CD4-positive, alpha-beta T cell treated with Interleukin-15 for 4 hours (primary cell): ENCODE measurements around the gene CACNG7.
A peak's percentile ranks its signal among the peaks of the same experiment; 100 is the strongest.

Experiments
- DNase-seq: peaks from one replicate; pipeline ENCODE4 v3.0.0-alpha.2; 2020; ENCODE audit warnings: low spot score

CACNG7 gene

DNA sequence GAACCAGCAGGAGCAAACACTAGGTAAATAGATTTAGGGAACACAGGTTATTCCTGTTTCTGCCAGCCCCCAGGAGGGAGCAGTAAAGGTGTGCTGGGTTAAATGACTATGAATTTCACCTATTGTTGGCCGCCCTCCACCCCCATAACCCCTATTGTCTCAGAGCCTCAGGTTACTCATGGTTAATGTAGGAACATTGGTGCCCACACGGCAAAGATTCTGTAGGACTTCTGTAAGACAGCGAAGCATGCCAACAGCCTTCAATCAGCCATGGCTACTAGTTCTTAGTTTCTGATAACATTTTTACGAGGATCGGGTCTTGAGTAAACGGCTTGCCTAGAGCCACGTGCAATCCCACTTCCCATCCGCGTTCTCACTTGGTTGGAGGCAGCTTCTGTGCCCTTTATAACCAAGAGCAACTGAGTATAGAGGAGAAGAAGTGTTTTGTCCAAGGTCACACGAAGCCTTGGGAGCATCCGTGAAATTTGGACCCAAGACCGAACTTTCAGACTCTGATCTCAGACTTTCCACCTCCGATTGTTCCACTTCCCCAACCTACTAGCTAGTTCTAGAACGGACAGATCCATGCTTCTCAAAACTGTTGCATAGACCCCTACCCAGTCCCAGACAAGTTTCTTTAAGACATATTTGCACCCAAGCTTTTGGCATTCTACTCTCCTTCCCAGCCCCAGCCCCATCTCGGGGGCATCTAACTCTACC is 48.5 kb downstream of the CACNG7 start:
- DNase-seq = no peak

DNA sequence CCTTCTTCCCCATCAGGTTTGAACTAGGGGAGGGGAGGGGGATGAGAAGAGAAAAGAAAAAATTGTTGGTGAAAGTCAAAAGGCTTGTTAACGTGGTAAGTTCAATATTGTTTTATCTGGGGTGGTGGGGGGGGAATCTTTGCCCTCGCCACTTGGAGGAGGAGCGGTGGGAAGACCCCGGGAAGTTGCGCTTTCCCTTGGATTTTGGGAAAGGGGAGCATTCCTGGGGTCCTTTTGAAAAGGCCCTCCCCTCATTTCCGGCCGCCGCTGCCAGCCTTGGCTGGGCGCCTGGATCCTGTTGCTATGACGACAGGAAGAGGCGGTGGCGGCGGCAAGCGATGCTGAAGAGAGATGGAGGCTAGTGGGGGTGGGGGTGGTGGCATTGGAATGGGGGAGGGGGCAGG is 49.1 kb downstream of the CACNG7 start:
- no peak for DNase-seq

DNA sequence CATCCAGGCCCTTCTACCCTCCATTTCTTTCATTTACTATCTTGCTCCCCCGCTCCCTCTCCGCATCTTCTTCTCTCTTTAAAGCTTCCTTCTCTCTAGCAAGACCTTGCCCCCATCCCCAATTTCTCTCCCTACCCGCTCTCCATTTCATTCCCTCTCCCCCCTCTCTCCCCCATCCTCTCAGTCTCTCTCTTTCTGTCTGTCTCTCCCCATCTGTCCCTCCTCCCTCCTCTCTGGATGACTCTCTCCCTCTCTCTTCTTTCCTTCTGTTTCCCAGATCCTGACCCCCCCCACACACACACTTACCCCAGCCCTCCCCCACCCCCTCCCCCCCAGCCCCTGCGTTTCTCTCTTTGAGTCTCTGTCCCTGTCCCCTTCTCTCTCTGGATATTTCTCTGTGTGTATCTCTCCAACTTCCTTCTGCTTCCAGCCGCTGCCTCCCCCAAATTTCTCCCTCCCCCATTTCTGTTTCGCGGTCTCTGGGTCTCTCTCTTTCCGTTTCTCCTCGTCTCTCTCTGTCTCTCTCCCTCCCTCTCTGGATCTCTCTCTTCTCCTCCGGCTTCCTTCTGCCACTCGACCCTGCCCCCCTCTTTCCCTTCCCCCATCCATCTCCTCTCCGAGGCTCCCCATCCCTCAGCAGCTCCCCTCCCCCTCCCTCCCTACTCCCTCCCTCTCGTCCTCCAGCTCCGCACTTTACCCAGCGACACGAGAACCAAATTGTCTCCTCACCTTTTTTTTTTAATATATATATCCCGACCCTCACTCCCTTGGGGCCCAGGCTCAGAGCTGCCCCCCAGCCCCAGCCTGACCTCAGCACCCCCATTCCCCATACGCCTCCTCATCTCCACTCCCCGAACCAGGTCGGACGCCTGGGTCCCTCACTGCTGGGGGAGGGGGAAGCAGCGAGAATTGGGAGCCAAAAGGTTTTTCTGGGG is 50.0 kb downstream of the CACNG7 start:
- DNase-seq = no peak

DNA sequence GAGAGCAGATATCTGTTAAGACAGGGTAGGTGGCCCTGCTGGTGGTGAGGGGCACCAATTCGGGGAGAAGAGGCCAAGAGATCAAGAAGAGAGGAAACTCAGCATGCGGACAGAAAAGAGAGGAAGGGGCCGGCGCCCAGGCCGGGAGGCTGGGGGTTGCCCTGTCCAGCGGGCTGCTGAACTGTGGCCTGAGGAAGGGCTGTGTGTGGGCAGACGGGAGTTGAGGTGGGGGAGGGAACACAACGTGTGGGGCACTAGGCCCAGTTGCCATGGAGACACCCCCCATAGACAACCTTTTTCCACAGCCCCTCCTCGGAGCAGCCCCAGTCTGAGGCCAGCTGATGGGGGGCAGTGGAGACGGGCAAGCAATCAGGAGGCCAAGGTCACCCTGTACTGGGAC is 51.1 kb downstream of the CACNG7 start:
- DNase-seq = no peak

DNA sequence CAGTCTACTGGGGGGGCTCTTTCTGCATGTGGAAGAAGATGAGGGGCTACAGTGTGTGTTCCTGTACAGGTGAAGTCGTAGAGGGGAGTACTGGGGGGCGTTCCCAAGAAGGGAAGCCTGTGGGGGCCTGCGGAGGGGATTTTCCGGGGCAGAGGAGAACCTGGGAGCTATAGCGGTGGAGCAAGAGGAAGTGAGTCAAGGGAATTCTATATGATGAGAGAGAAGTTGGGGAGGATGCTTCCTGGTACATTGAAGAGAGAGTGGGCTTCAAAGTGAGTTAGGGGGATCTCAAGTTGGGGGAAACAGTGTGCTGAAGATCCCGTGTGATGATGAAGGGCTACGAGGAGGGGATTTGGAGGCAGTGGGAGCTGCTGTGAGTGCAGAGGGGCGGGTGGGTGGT is 51.8 kb downstream of the CACNG7 start:
- DNase-seq = no peak

DNA sequence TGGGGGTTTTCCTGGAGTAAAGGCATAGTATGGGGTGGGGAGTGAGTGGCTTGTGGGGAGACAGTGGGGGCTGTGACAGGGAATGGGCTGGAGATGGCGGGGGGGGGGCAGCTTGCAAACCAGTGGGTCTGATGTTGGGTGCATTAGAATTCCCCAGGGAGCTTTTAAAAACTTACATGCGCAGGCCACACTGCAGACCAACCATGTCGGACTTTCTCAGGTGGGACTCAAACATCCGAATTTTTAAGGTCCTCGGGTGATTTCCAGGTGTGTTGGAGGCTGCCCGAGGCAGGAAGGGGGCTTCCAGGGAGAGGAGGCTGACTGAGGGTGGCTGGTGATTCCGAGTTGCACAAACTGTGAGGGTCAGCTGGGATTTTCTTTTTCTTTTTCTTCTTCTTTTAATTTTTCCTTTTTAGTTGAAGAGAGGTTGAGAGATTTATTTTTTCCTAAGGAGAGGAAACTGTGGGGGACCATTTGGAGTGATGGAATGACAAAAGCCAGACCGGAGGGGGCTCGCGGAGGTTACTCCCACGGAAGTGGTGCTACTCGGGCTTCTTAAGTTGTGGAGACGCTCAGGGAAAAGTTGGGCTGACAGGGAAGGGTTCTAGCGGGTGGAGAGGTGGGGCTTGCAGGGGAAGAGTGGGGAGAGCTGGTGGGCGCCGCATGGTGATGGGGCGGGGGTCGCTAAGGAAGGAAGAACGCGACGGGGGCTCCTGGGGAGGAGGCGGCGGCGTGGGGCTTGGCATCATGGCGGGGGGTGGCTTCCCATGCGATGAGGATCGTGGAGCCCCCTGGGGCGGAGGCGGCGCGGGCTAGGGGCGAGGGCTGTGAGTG is 52.7 kb downstream of the CACNG7 start:
- no peak for DNase-seq

DNA sequence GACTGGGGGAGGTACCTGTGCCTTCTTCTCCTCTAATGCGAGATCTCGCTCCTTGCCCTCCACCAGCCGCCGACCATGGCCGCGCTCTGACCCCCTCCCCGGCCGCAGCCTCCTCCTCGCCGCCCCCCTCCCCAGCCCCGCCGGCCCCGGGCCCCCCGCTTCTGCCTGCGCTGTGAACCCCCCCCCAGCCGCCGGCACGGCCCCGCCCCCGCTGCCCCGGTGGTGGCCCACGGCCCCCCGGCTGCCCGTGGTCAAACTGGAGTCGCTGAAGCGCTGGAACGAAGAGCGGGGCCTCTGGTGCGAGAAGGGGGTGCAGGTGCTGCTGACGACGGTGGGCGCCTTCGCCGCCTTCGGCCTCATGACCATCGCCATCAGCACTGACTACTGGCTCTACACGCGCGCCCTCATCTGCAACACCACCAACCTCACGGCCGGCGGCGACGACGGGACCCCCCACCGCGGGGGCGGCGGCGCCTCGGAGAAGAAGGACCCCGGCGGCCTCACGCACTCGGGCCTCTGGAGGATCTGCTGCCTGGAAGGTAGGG is 53.9 kb downstream of the CACNG7 start, which contains the start of gene CACNG8:
Gene CACNG8 (plus strand): TSS at position 51 of the 545 bp plus-strand sequence.
- no peak for DNase-seq

DNA sequence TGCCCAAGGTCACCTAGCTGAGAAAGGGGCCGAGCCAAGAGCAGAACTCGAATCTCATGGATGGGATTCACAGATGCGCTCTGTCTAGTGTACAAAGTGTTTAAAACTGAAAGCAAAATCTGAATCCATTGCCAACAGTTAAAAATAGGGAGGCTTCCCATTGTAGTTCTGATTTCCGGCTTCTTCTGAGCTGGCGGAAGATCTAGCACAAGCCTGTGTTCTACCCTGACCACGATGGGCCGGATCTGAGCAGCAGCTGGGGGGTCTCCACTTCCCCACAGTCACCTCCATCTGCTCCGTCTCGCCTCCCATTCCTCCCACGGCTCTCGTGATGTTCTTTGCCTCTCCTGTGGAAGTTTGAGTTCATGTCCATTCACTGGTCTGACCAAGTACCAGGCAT is 56.0 kb downstream of the CACNG7 start:
- DNase-seq = no peak

DNA sequence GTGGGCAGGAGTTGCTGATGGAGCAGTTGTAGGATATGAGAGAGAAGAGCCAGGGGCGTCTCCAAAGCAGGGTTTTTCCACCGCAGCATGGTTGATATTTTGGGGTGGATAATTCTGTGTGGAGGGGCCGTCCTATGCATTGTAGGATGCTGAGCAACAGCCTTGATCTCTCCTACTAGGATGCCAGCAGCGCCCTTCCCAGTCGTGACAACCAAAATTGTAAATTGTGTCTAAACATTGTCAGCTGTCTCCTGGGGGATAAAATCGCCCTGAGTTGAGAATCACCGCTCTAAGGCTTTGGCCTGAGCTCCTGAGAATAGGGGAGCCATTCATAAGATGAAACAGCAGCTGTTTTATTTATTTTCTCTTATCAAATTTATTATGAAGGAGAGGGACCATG is 57.9 kb downstream of the CACNG7 start:
- no peak for DNase-seq

DNA sequence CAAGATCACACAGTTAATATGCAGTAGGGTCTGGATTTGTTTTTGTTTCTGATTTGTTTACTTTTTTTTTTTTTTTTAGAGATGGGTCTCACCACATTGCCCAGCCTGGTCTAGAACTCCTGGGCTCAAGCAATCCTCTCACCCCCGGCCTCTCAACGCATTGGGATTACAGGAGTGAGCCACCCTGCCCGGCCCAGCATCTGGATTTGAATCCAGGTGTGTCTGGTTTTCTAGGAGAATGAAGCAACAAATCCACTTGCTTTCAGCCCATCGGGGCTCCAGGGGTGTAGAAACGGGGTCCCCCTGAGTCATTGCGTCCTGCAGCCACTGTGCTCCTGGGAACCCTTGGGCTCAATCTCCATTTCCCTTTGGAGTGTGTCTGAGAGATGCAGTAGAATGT is 60.3 kb downstream of the CACNG7 start:
- no peak for DNase-seq

DNA sequence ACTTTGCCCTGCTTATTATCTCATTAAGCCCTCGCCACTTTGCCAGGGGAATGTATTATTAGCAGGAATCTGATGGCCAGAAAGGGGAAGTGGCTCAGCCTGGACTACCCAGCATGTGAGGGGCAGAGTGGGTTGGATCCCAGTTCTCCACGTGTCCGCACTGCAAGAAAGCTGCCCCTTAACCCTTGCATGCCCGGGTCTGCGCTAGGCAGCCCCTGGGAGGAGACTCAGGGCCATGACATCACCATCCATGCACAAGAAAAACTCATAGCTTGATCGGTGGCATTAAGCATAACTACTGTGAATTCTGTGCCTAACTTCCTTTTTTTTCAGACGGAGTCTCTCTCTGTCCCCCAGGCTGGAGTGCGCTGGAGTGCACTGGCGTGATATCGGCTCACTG is 62.6 kb downstream of the CACNG7 start:
- no peak for DNase-seq

DNA sequence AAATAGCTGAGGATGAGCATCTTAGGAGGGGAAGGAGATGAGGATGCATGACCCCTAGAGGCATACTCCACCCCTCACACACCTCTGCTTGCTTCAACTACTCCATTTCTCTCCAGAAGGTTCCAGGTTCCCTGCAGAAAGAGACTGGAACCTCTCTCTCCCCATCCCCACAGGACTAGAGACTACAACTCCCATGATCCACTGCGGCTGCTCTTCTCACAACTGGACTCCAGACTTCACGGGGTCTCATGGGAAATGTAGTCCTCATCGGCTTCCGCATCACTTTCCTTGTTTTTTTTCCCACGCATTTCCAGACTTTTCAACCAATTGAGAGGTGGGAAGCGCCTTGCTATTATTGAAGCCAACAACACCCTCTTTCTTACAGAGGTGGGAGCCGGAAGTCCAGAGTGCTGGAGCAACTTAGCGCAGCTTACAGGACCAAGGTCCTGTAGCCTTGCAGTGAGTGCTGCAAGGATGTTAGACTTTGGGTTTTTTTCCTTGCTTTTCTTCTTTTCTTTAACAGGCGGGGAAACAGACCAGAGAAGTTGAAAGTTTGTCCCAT is 68.4 kb downstream of the CACNG7 start:
- peak; percentile 51 for DNase-seq

DNA sequence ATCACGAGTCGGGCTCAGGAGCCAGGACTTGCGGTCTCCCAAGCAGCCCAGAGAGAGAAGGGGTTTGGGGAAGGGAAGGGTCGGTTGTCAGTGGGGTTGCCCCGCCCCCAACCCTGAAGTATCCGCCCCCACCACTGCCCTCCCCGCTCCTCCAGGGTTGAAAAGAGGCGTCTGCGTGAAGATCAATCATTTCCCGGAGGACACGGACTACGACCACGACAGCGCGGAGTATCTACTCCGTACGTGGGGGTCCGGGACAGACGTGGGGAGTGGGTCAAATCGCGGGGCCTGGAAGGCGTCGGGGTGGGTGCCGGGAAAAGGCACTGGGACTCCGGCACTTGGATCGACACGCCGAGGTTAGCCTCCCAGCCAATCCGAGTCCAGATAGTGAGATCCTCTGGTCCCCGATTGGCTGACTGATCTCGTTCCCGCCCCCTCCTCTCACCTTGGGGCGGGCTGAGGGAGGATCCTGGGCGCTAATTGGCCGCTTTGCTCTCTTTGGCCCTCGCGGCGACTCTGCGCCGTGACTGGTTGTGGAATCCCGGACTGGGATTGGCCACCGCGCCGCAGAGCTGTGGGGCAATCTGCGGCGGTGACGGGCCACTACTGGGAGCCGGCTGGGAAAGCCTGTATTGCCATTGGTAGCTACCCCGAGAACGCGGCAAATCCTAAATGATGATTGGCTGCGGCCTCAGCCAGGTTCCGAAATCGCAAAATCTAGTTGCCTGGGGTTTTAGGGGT is 69.1 kb downstream of the CACNG7 start:
- peak; percentile 11 for DNase-seq

DNA sequence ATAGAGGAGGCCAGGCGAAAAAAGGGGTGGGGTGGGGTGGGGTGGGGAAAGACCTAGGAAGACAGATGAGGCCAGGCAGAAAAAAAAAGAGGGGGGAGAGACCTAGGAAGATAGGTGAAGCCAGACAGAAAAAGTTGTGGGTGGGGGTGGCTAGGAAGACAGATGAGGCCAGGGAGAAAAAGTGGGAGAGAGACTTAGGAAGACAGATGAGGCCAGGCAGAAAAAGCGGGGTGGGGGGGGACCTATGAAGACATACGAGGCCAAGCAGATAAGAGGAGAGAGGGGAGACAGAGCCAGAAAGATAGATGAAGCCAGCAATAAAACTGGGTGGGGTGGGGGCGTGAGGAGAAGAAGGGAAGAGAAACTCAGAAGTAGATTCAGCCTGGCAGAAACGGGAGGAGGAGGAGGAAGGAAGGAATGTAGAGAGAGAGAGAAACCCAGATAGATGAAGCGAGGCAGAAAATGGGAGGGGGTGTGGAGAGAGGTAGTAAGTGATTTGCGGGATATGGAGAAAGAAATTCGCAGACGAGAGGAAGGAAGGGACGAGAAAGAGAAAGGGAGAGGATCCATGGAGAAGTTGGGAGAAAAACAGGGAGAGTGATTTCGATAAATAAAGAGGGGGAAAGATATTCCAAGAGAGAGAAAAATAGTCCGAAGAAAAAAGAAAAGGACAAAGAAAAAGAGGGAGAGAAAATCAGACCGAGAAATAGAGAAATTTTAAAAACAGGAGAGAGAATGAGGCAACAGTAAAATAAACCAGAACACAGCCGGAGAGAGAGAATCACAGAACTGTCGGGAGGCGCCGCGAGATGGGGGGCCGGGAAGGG is 70.1 kb downstream of the CACNG7 start:
- DNase-seq = no peak

DNA sequence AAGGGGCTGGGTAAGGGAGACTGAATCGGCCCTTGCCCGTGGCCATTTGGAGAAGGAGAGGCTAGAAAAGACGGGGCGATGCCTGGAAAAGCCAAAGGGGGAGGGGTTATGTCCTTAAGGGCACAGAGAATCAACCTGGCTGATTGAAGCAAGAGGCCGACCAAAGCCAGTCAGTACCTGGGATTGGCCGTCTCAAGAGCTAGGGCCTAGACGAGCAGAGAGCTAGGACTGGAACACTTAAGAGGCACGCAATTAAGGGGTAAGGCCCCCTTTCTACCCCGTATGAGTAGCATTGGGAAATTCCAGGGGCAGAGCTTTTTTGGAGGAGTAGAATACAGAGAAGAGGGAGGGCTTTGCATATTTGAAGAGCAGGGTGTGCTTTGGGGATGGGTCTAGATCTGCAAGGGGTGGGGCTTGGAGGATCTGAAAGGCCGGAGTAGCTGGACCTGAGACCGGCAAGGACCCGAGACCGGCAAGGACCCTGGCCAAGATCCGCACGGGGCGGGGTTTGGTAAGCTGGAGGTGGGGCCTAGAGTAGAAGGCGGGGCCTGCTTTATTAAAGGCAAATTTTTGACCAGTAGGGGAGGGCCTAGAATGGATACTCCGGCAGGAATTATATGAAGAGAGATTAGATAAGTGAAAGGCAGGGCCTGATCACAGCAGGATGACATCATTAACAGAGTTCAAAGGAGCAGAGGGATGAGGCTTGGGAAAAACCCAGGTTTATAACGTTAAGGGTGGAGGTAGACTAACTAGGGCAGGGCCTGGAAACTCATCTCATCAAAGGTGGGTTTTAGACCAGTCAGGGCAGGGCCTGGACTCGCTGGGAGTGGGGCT is 71.7 kb downstream of the CACNG7 start:
- DNase-seq = no peak

DNA sequence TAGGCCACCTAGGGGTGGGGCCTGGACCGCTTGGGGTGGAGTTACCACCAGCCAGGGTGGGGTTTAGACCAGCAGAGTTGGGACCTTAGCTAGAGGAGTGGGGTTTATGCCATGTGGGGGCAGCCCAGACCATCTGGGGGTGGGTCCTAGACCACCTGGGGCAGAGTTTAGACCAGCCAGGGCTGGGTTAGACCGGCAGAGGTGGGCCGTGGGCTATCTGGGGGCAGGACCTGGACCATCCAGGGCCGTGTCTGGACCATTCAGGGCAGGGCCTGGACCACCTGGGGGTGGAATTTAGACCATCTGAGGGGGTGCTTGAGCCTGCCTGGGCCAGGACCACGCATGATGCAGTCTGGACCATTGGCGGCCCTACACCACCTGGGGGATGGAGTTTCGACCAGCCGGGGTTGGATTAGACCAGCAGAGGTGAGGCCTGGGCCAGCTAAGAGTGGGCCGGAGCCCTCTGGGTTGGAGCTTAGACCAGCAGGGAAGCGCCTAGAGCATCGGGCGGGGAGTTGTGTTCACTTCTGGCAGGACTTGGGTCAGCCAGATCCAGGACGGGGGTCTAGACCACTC is 72.4 kb downstream of the CACNG7 start:
- DNase-seq = no peak

DNA sequence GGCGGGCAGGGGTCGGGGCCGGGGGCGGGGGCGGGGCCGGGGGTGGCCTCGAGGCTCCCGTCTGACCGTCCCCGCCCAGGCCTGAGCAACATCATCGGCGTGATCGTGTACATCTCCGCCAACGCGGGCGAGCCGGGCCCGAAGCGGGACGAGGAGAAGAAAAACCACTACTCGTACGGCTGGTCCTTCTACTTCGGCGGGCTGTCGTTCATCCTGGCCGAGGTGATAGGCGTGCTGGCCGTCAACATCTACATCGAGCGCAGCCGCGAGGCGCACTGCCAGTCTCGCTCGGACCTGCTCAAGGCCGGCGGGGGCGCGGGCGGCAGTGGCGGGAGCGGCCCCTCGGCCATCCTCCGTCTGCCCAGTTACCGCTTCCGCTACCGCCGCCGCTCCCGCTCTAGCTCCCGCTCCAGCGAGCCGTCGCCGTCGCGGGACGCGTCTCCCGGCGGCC is 72.9 kb downstream of the CACNG7 start:
- no peak for DNase-seq

DNA sequence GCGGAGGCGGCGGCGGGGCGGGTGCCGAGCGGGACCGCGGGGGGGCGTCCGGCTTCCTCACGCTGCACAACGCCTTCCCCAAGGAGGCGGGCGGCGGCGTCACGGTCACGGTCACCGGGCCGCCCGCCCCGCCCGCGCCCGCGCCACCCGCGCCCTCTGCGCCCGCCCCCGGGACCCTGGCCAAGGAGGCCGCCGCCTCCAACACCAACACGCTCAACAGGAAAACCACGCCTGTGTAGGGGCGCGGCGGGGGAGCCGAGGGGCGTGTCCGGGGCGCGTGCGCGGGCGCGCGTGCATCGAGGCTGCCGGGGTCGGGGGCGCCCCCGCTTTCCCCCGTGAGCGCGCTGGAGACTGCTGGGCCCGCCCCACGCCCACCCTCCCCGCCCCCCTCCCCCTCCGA is 73.5 kb downstream of the CACNG7 start:
- no peak for DNase-seq
